CMK (cell line): ENCODE measurements around the gene ASMTL.
"Not testable (repeated sequence)": the region's sequence is repeated elsewhere in the genome, so short reads cannot be mapped to it uniquely, and the experiment has no call there.

Source experiments
- DNase-seq: peaks from one replicate; pipeline ENCODE4 v3.0.0-alpha.2; 2010; ENCODE audit warnings: low read depth

The ASMTL gene

DNA sequence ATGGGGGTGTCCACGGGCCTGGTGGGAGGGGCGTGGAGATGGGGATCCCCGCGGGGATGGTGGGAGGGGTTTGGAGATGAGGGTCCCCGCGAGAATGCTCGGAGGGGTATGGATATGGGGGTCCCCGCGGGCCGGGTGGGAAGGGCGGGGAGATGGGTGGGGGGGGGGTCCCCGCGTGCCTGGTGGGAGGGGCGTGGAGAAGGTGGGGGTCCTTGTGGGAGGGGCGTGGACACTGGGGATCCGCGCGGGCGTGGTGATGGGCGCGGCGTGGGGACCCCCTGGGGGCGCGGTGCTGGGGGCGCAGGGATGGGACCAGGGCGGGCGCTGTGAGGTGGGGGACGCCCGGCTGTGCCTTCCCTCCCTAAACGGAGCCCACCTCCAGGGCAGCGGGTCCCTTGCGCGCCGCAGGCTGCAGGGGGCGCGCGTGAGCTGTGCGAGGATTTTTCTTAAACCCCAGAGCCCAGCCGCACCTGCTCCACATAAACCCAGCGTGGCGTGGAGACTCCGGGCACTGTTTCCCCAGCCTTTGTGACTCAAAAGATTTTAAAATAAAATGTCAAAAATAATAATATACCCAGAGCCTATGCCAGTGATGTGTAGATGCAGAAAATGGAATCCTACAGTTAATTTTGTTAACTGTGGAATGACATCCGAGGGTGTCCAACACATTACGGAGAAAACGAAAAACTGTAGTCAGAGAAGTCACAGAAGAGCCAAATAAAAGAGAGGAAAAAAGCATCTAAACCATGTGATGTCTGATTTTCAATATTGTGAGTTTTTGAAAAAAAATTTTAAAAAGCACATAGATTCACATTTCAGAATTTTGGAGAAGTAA lies 1.5 kb upstream of the ASMTL start:
- peak; percentile 54 for DNase-seq

DNA sequence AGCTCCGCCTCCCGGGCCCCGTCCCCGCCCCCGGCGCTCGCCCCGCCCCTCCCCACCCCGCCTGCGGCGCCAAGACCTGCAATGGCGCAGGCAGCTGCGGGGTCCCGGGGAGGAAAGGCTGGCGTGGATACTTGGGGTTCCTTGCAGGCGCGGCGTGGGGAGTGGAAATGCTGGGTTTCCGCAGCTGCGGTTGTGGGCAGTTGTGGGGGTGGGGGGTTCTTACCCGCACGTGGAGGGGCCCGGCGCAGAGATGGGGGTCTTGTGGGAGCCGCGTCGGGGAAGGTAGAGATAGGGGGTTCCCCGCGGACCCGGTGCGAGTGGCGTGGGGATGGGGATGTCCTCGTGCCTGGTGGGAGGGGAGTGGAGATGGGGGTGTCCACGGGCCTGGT lies 680 bp upstream of the ASMTL start:
- no peak for DNase-seq

DNA sequence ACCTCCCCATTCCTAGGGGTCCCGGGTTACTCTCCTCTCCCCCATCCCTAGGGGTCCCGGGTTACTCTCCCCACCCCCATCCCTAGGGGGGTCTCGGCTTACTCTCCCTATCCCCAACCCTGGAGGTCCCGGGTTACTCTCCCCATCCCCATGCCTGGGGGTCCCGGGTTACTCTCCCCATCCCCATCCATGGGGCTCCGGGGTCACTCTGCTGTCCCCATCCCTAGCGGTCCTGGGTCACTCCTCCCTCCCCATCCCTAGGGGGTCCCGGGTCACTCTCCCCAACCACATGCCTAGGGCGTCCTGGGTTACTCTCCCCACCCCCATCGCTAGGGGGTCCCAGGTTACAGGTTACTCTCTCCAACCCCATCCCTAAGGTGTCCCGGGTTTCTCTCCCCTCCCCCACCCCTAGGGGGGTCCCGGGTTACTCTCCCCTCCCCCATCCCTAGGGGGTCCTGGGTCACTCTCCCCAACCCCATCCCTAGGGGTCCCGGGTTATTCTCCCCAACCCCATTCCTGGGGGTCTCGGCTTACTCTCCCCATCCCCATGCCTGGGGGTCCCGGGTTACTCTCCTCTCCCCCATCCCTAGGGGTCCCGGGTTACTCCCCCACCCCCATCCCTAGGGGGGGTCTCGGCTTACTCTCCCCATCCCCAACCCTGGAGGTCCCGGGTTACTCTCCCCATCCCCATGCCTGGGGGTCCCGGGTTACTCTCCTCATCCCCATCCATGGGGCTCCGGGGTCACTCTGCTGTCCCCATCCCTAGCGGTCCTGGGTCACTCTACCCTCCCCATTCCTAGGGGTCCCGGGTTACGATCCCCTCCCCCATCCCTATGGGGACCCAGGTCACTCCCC lies 821 bp downstream of the ASMTL start:
- no peak for DNase-seq

DNA sequence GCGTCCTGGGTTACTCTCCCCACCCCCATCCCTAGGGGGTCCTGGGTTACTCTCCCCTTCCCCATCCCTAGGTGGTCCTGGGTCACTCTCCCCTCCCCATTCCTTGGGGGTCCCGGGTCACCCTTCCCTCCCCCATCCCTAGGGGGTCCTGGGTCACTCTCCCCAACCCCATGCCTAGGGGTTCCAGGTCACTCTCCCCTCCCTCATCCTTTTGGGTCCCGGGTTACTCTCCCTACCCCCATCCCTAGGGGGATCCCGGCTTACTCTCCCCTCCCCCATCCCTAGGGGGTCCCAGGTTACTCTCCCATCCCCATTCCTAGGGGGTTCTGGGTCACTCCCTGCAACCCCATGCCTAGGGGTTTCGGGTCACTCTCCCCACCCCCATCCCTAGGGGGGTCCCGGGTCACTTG lies 1.5 kb downstream of the ASMTL start:
- no peak for DNase-seq

DNA sequence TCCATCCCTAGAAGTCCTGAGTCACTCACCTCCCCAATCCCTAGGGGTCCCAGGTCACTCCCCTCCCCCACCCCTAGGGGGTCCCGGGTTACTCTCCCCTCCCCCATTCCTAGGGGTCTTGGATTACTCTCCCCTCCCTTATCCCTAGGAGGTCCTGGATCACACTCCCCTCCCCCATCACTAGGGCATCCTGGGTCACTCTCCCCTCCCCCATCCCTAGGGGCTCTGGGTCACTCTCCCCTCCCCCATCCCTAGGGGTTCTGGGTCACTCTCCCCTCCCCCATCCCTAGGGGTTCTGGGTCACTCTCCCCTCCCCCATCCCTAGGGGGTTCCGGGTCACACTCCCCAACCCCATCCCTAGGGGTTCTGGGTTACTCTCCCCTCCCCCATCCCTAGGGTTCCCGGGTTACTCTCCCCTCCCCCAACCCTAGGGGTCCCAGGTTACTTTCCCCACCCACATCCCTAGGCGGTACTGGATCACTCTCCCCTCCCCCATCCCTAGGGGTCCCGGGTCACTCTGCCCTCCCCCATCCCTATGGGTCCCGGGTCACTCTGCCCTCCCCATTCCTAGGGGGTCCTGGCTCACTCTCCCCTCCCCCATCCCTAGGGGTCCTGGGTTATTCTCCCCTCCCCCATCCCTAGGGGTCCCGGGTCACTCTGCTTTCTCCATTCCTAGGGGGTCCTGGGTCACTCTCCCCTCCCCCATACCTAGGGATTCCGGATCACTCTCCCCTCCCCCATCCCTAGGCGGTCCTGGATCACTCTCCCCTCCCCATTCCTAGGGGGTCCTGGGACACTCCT lies 2.1 kb downstream of the ASMTL start:
- no peak for DNase-seq

DNA sequence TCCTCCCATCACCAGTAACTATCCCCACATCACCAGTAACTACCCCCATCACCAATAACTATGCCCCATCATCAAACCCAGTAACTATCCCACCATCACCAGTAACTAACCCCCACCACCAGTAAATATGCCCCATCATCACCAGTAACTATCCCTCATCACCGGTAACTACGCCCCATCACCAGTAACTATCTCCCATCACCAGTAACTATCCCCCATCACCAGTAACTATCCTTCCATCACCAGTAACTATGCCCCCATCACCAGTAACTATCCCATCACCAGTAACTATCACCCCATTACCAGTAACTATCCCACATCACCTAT lies 2.9 kb downstream of the ASMTL start:
- no peak for DNase-seq

DNA sequence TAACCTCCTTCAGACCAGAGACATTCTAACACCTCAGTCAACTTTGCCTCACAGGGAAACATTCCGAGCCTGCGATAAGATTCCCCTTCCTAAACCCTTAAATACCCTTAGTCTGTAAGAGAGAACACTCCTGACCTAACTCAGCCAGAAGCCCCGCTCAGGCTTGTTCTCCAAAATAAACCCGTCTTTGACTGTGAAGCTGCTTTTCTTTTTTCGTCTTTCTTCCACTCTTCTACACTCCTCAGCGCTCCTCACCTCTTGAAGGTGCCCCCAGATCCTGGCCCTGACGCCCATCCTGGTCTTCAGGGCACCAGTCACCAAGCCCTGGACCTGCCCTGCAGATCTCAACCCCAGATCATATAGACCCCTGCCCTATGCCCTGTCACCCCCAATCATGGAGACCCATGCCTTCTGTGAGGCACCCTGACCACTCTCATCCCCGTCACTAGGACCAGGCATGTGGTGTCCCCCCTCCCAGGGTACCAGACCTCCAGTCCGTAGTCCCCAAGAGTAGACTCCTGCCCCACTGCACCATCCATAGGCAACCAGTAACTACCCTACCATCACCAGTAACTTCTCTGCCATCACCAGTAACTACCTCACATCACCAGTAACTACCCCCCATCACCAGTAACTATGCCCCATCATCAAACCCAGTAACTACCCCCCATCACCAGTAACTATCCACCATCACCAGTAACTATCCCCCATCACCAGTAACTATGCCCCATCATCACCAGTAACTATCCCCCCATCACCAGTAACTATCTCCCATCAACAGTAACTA lies 3.5 kb downstream of the ASMTL start:
- no peak for DNase-seq

DNA sequence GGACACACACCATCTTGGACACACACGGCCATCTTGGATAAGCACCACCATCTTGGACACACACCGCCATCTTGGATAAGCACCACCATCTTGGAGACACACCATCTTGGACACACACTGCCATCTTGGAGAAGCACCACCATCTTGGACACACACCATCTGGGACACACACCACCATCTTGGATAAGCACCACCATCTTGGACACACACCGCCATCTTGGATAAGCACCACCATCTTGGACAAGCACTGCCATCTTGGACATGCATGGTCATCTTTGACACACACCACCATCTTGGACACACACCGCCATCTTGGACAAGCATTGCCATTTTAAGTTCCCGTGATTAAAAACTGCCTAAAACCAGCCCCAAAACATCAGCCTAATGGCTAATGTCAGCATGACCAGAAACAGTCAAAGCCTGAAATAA lies 4.1 kb downstream of the ASMTL start:
- DNase-seq, result not testable (repeated sequence)

DNA sequence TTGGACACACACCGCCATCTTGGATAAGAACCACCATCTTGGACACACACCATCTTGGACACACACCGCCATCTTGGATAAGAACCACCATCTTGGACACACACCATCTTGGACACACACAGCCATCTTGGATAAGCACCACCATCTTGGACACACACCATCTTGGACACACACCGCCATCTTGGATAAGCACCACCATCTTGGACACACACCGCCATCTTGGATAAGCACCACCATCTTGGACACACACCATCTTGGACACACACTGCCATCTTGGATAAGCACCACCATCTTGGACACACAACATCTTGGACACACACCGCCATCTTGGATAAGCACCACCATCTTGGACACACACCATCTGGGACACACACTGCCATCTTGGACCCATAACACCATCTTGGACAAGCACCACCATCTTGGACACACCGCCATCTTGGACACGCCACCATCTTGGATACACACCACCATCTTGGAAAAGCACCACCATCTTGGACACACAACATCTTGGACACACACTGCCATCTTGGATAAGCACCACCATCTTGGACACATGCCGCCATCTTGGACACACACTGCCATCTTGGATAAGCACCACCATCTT lies 4.6 kb downstream of the ASMTL start:
- DNase-seq, result not testable (repeated sequence)

DNA sequence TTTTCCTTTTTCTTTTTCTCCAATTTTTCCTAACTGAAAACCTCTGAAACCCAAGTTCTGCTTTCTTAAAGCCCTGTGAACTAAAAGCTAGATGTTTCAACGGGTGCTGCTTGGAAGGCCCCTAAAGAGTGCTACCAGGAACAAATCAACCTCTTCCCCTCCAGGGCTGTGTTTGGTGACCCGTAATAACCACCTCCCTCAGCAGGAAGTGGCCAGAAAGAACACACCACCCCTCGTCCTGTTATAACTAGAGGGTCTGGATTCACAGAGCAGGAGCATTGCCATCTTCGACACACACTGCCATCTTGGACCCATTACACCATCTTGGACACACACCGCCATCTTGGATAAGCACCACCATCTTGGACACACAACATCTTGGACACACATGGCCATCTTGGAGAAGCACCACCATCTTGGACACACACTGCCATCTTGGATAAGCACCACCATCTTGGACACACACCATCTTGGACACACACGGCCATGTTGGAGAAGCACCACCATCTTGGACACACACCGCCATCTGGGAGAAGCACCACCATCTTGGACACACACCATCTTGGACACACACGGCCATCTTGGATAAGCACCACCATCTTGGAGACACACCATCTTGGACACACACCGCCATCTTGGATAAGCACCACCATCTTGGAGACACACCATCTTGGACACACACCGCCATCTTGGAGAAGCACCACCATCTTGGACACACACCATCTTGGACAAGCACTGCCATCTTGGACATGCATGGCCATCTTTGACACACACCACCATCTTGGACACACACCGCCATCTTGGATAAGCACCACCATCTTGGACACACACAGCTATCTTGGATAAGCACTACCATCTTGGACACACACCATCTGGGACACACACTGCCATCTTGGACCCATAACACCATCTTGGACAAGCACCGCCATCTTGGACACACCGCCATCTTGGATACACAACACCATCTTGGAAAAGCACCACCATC lies 5.4 kb downstream of the ASMTL start:
- not testable (repeated sequence) for DNase-seq

DNA sequence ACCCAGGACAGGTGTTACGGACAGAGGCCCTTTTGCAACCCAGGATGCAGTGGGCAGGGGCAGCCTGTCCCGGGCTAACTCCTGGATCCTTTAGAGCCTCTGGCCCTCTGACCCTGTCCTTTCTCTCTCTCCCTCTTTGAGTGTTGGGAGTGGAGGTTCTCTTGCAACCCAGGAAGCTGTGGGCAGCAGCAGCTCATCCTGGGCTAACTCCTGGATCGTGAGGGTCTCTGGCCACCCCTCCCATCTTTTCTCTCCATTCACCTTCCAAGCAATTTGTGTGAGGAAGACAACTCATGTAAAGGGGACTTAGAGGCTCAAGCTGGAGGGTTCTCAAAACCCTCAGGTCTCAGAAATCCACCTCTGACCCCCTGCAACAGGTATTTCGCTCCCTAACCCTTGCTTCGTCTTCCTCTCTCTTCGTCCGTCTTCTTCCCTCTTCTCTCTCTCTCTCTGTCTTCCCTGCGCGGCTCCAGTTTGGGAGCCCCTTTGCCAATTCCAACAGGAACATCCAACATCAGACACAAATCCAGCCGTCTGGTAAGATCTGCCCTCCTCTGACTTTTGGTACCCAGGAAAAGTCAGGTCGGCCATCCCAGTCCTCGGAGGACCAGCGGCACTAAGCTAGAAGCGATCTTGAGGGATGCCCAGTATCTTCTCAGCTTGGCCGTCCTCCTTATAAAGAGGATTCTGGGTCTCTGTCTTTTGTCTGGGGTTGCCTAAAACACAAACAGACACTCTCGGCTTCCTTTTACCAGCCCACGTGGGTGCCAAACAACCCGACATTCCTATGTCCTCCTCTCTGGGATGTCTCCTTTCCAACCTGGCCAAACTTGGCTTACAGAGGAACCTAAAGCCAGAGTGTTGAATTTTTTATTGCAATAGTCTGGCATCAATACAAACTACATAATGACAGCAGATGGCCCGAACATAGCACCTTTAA lies 7.9 kb downstream of the ASMTL start:
- DNase-seq, result no peak

DNA sequence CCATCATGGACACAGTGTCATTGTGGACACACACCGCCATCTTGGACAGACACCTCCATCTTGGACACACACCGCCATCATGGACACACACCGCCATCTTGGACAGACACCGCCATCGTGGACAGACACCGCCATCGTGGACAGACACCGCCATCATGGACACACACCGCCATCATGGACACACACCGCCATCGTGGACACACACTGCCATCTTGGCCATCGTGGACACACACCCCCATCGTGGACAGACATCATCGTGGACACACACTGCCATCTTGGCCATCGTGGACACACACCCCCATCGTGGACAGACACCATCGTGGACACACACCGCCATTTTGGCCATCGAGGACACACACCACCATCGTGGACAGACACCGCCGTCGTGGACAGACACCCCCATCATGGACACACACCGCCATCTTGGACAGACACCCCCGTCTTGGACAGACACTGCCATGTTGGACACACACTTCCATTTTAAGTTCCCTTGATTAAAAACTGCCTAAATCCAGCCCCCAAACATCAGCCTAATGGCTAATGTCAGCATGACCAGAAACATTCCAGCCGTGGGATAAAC lies 9.1 kb downstream of the ASMTL start:
- no peak for DNase-seq

DNA sequence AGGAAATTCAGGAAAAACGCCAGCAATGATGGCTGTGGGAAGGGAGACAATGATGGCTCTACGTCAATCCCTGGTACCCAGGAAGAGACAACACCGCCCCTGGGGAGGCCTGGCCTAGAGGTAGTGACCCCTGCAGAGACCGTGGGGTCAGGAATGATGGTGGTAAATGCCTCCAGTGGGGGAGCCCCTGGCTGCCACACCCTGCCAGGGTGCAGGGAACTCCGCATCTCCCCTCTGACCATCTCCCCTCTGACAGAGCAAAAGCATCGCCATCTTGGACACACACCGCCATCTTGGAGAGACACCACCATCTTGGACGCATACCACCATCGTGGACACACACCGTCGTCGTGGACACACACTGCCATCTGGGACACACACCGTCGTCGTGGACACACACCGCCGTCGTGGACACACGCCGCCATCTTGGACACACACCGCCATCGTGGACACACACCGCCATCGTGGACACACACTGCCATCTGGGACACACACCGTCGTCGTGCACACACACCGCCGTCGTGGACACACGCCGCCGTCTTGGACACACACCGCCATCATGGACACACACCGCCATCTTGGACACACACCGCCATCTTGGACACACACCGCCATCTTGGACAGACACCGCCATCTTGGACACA lies 9.9 kb downstream of the ASMTL start:
- DNase-seq, result no peak

DNA sequence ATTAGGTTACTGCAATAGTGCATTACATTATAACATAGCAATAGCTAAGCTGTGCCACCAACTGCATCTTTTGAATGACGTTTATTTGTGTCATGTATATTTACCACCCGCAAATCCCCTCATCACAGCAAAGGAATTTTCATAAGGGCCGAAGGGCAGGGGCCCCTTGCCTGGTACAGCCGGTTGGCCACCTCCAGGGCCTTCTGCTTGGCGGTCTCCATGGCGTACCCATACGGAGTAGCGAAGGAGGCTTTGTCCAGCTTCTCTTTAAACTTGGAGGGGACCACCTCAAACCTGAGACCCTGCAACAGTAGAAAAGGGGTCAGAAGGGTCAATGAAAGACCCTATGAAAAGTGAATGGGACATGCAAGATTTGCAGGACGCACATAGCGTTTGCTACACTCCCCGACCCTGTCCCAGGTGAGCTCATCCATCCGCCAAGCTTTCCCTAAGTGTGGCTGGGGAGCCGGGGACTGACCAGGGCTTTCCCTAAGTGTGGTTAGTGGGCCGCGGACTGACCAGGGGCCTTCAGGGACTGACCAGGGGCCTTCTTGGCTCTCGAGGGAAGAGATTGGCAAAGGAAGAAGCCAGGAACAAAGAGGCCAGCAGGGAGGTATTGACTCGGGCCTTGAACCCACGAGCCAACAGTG lies 10.6 kb downstream of the ASMTL start:
- no peak for DNase-seq

DNA sequence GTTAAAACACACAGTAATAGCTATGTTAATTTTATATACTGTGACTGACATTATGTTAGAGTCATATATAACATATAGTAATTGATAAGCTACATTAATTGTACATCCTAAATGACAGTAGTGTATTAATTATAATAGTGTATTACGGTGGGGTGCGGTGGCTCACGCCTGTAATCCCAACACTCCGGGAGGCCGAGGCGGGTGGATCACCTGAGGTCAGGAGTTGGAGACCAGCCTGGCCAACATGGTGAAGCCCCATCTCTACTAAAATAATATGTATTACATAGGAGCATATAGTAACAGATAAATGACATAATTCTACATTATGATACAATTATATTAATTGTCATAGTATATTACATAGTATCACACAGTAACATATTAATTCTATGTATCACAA lies 12.2 kb downstream of the ASMTL start:
- DNase-seq, result no peak

DNA sequence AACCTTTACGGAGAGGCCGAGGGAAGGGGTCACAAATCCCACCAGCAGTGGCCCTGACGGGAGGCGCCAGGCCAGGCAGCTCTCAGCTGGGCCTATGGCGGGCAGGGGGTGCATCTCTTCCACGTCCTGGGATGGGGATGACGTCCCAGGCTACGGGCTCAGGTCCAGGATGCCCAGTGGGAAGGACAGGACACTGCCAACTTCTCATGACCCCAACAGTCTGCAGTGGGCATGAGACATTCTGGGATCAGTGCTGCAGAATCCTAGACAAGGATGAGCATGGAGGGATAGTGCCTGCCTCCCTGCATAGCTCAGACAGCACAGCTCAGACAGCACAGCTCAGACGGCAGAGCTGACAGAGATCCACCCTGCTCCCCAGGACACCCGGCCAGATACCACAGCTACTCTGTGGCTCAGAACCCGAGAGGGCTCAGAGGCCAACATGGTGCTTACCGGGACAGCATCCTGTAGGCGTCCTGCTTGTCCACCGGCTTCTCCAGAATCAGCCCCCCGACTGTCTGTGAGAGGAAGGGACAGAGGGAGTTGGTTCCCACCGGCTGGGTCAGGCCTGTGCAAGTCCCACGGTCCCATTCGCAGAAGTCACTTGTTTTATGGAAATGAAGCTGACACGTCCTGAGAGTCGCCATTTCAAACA lies 17.3 kb downstream of the ASMTL start:
- no peak for DNase-seq

DNA sequence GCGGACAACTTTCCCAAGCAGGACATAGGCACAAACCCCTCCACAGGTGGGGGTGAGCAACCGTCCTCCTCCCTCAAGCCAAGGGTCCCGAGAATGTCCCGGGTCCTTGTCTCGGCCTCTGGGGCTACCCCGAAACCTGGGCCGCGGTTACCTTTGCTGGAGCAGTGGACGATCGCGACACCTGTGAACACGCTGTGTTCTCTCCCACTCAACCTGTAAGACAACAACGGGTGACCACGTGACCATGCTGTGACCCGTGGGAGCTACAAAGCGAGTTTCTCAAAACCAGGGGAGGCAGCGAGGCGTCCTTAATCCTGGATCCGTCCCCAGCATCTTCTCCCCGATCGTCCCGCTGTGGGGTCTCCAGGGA lies 17.9 kb downstream of the ASMTL start:
- DNase-seq, result no peak
